Skeletal muscle tissue (tissue), 4 donors: ENCODE data around the gene SKIDA1. TPM values are rescaled to one million over a fixed set of nuclear protein-coding genes. Genes with fewer than 3 reads are reported as not detected.
A peak's percentile ranks its signal among the peaks of the same experiment; 100 is the strongest.
"Not testable (repeated sequence)": the region's sequence is repeated elsewhere in the genome, so short reads cannot be mapped to it uniquely, and the experiment has no call there.

Experiments used
- H3K27ac ChIP-seq: one replicate; pipeline ENCODE4 v1.7.0; 2013; ENCODE audit warnings: mild to moderate bottlenecking, low read depth, low read length, inconsistent platforms
- H3K27me3 ChIP-seq, 3 donors: one replicate each; pipeline ENCODE4 v1.7.0; 2013; ENCODE audit warnings: low read length in 3 of 3; ENCODE audit not compliant: control insufficient read depth in 3 of 3, insufficient read depth in 3 of 3
- H3K36me3 ChIP-seq, 3 donors: one replicate each; pipeline ENCODE4 v1.7.0; 2013; ENCODE audit warnings: low read length in 3 of 3; ENCODE audit not compliant: control insufficient read depth in 3 of 3, insufficient read depth in 3 of 3
- H3K4me1 ChIP-seq, 3 donors: one replicate each; pipeline ENCODE4 v1.7.0; 2013; ENCODE audit warnings: low read length in 3 of 3, mild to moderate bottlenecking in 3 of 3; ENCODE audit not compliant: control insufficient read depth in 3 of 3, insufficient read depth in 3 of 3
- H3K4me3 ChIP-seq, 3 donors: one replicate each; pipeline ENCODE4 v1.7.0; 2013; ENCODE audit warnings: low read length in 3 of 3
- H3K9ac ChIP-seq, 3 donors: one replicate each; pipeline ENCODE4 v1.7.0; 2013; ENCODE audit warnings: low read length in 3 of 3, mild to moderate bottlenecking in 3 of 3, moderate library complexity in 2 of 3, low read depth in 1 of 3
- H3K9me3 ChIP-seq, 3 donors: one replicate each; pipeline ENCODE4 v1.7.0; 2013; ENCODE audit warnings: low read length in 3 of 3; ENCODE audit not compliant: control insufficient read depth in 3 of 3
- total RNA-seq: library from RNA; depleted of rRNA; stranded (reverse); fragments of >200 nt; gene quantifications from one replicate; pipeline ENCODE4 v1.2.3, GENCODE V29; 2014
- donor health status: Osteomylitis.

Gene SKIDA1
- 2.1 TPM for total RNA-seq

DNA sequence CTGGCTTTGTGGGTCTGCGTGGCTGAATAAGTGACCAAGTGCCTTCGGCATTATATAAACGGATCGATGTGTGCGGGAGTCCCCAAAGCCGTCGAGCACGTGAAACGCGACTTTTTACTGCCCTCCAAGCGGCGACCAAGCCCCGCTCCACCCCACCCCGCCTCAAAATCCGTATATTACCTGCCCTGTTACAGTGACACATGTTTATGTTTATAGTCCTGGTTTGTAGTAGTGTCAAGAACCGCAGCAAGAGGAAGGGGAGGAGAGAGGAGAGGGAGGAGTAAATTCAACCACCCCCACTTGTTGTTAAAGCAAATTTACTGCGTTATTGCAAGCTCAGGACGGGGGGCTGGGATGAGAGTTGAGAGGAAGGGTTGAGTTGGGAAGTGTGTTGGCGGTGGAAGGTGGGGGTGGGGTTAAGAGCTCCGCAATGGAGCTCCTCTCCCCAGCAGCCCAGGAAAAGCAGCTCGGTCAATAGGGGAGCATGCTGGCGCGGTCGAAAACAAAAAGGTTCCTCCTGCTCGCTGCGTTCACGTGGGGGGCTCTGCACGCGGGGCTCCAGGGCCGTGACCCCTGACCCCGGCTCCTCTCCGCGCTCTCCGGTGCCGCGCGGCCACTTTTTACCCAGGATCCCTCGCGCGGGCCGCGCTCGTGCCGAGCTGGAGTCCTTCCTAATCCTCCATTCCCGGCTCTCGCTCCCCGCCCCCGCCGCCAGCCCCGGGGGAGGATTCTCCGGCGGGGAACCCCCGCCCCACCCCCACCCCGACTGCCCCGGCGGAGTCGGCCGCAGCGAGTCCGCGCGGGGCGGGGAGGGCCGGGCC is at the start of gene SKIDA1:
Gene SKIDA1 (minus strand): TSS at position 316 of the 821 bp plus-strand sequence. CDS start 7,860 bp downstream, outside the sequence.
- peak within 1 kb of the TSS; percentile 98 for H3K27ac ChIP-seq
- peaks cover 4 to 14% (median 11%) of the 10 kb centered on the region in 3 donors for H3K4me1 ChIP-seq
- peak within 1 kb of the TSS; percentile 83 to 91 (median 86) for H3K4me3 ChIP-seq
- no peaks in the 10 kb centered on the region for H3K9me3 ChIP-seq
- H3K36me3 ChIP-seq, result no peaks in the 10 kb centered on the region
- H3K9ac ChIP-seq, result peak within 1 kb of the TSS; percentile 82 to 90 (median 90)
- H3K27me3 ChIP-seq, result no peaks in the 10 kb centered on the region

DNA sequence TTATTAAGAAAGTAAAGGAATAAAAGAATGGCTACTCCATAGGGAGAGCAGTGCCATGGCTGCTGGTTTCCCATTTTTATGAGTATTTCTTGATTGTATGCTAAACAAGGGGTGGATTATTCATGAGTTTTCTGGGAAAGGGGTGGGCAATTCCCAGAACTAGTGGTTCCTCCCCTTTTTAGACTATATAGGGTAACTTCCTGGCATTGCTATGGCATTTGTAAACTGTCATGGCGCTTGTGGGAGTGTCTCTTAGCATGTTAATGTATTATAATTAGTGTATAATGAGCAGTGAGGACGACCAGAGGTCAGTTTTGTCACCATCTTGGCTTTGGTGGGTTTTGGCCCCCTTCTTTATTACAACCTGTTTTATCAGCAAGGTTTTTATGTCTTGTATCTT is 49.0 kb upstream of the SKIDA1 start:
- not testable (repeated sequence) for H3K9ac ChIP-seq, H3K27ac ChIP-seq, H3K36me3 ChIP-seq, H3K4me3 ChIP-seq, H3K9me3 ChIP-seq, H3K27me3 ChIP-seq
- H3K4me1 ChIP-seq, result peaks cover 0 to 12% (median 6%) of the 10 kb centered on the region in 3 donors

DNA sequence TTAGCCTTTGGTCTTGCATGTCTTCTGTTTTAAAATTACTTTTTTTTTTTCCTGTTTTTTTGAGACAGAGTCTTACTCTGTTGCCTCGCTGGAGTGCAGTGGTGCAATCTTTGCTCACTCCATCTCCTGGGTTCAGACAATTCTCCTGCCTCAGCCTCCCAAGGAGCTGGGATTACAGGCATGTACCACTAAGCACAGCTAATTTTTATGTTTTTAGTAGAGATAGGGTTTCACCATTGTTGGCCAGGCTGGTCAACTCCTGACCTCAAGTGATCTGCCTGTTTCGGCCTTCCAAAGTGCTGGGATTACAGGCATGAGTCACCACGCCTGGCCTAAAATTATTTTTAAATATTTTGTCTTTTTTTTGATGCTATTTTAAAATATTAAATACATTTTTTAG is 47.1 kb upstream of the SKIDA1 start:
- H3K9me3 ChIP-seq, result no peaks in the 10 kb centered on the region
- H3K27ac ChIP-seq, result no peak overlapping the region
- no peak overlapping the region for H3K4me3 ChIP-seq
- no peak overlapping the region for H3K9ac ChIP-seq
- peaks cover 0 to 12% (median 6%) of the 10 kb centered on the region in 3 donors for H3K4me1 ChIP-seq
- H3K27me3 ChIP-seq, result no peaks in the 10 kb centered on the region
- H3K36me3 ChIP-seq, result no peaks in the 10 kb centered on the region

DNA sequence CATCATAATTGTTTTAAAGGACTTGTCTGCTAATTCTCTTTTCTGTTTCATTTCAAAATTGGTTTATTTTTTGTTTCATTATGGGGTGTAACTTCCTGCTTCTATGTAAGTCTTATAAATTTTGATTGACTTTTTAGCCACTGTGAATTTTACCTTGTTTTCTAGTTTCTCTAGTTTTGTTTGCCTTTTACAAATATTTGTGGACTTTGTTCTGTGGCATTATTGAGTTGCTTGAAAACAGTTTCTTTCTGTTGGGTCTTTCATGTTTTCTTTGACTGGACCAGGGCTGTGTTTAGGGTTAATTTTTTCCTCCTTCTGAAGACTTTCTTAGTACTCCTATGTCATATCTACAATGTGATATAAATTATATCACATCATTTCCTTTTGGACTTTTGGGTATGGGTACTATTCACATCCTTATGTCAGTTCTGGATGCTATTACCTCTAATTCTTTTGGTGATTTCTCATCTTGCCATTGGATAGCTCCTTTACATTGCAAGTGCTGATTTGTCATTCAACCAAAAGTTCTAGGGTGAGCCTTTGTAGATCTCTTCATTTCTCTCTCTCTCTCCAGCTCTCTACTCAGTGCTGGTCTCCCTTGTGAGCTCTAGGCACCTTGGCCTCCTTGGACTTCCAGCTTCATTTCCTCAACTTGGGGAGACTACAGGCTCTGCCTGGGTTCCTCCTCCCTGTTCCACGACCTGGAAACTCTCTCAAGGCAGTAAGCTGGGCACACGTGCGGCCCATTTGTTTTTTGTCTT is 45.5 kb upstream of the SKIDA1 start:
- no peak overlapping the region for H3K27ac ChIP-seq
- peaks cover 0 to 12% (median 6%) of the 10 kb centered on the region in 3 donors for H3K4me1 ChIP-seq

DNA sequence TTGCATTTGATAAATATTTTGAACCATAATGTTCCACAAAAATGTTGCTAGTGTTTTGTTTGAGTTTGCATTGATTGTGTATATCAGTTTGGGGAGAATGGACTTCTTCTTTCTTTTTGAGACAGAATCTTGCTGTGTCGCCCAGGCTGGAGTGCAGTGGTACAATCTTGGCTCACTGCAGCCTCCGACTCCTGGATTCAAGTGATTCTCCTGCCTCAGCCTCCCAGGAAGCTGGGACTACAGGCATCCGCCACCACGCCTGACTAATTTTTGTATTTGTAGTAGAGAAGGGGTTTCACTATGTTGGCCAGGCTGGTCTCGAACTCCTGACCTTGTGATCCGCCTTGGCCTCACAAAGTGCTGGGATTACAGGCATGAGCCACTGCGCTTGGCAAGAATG is 33.5 kb upstream of the SKIDA1 start:
- not testable (repeated sequence) for H3K4me3 ChIP-seq, H3K27ac ChIP-seq, H3K27me3 ChIP-seq, H3K9ac ChIP-seq, H3K4me1 ChIP-seq, H3K9me3 ChIP-seq
- H3K36me3 ChIP-seq, result peaks cover 3 to 13% (median 4%) of the 10 kb centered on the region in 3 donors

More for the DNA sequence above, 45.5 kb upstream of the SKIDA1 start:
- Histone ChIP-seq H3K4me3 (no peak overlapping the region), H3K36me3 (no peaks in the 10 kb centered on the region), H3K9ac (no peak overlapping the region), H3K27me3 (no peaks in the 10 kb centered on the region), H3K9me3 (no peaks in the 10 kb centered on the region)

DNA sequence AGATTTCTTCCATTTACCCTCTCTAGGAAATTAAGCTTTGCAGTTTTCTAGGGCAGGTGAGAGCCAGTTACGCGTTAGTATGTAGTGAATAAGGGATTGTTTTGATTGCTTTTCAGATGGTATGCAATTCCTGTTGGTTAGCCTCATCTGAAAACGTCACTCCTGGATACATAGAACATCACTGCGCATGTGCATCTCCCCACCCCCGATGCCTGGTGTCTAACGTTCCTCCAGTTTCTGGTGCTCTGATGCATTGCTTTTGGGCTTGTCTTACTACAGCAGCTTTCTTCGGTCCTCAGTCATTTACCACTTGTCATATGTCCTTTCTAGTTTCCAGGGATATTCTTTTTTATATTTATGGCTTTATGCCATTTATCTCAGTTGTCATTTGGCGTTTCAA is 31.0 kb upstream of the SKIDA1 start:
- peaks cover 7 to 18% (median 12%) of the 10 kb centered on the region in 3 donors for H3K36me3 ChIP-seq
- H3K27ac ChIP-seq, result no peak overlapping the region
- no peaks in the 10 kb centered on the region for H3K4me1 ChIP-seq
- no peak overlapping the region for H3K4me3 ChIP-seq
- H3K9ac ChIP-seq, result no peak overlapping the region
- H3K27me3 ChIP-seq, result no peaks in the 10 kb centered on the region
- H3K9me3 ChIP-seq, result no peaks in the 10 kb centered on the region

DNA sequence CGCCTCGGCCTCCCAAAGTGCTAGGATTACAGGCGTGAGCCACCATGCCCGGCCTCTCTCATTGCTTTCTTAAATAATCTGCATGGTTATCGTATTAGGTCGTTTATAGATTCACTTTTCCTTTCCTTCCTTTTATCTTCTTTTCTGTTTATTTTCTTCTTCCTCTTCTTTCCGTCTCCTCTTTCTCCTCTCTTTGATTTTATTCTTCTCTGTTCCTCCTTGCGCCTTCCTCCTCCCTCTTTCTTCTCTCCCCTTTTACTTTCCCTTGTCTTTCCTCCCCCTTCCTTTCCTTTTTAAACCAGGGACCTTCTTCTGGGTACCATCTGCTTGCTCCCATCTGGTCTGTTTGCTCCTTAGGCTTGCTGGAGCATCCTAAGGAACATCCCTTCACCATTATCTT is 27.2 kb upstream of the SKIDA1 start:
- H3K36me3 ChIP-seq, result peaks cover 6 to 17% (median 13%) of the 10 kb centered on the region in 3 donors
- no peaks in the 10 kb centered on the region for H3K27me3 ChIP-seq

DNA sequence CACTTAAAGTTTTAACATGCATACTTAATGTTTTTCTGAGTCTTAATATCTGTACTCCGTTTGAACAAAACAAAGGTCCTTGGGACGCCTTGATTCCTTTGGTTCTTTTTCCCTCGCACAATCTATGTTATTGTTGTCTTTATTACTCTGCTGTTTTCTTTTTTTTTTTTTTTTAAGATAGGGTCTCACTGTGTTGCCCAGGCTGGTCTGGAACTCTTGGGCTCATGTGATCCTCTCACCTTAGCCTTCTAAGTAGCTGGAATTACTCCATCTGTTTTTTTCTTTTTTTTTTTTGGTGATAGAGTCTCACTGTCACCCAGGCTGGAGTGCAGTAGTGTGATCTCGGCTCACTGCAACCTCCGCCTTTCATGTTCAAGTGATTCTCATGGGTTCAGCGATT is 21.8 kb upstream of the SKIDA1 start:
- no peaks in the 10 kb centered on the region for H3K9me3 ChIP-seq
- no peaks in the 10 kb centered on the region for H3K27me3 ChIP-seq
- no peaks in the 10 kb centered on the region for H3K4me1 ChIP-seq
- no peak overlapping the region for H3K9ac ChIP-seq
- no peak overlapping the region for H3K4me3 ChIP-seq
- peaks cover 20 to 30% (median 22%) of the 10 kb centered on the region in 3 donors for H3K36me3 ChIP-seq
- H3K27ac ChIP-seq, result no peak overlapping the region

More for the DNA sequence above, 27.2 kb upstream of the SKIDA1 start:
- Histone ChIP-seq H3K4me1 (no peaks in the 10 kb centered on the region), H3K9me3 (no peaks in the 10 kb centered on the region), H3K9ac (no peak overlapping the region), H3K27ac (no peak overlapping the region), H3K4me3 (no peak overlapping the region)

DNA sequence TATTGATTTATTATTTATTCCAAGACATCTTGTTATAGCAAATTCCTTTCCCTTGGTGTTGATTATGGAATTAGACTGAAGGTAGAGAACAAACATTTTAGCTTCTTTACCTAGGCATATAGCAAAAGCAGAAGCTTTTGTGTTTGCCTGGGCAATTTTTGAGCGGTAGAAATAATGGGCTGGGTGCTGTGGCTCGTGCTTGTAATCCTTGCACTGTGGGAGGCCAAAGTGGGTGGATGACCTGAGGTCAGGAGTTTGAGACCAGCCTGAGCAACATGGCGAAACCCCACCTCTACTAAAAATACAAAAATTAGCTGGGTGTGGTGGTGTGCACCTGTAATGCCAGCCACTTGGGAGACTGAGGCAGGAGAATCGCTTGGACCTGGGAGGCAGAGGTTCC is 15.2 kb upstream of the SKIDA1 start:
- not testable (repeated sequence) for H3K4me3 ChIP-seq, H3K4me1 ChIP-seq, H3K27me3 ChIP-seq, H3K9me3 ChIP-seq, H3K9ac ChIP-seq, H3K27ac ChIP-seq
- peaks cover 38 to 46% (median 46%) of the 10 kb centered on the region in 3 donors for H3K36me3 ChIP-seq

DNA sequence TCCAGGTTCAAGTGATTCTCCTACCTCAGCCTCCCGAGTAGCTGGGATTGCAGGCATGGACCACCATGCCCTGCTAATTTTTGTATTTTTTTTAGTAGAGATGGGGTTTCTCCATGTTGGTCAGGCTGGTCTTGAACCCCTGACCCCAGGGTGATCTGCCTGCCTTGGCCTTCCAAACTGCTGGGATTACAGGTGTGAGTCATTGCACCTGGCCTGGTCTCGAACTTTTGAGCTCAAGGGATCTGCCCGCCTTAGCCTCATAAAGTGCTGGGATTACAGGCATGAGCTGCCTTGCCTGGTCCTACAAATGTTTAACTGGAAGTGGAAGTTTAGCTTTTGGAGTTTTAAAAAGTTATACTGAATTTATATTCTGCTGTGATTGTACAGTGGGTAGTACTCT is 11.4 kb upstream of the SKIDA1 start:
- Histone ChIP-seq H3K9ac (no peak overlapping the region), H3K27me3 (no peaks in the 10 kb centered on the region), H3K27ac (no peak overlapping the region), H3K4me1 (peaks cover 6 to 10% (median 7%) of the 10 kb centered on the region in 3 donors), H3K9me3 (no peaks in the 10 kb centered on the region), H3K36me3 (peaks cover 19 to 31% (median 24%) of the 10 kb centered on the region in 3 donors), H3K4me3 (no peak overlapping the region)
